Loucy (cell line): Measurements from ENCODE around the gene SCN11A.

Source experiments
- EZH2phosphoT487 ChIP-seq: fragments of 200-600 bp; IDR thresholded peaks from 2 replicates; pipeline ENCODE4 v1.6.1; 2018; ENCODE audit warnings: antibody characterized with exemption, mild to moderate bottlenecking, moderate library complexity, borderline replicate concordance
- TF ChIP-seq, protein P1 (sequence below): fragments of 200-600 bp; sonication (generic); conservative IDR thresholded peaks from 2 replicates; pipeline ENCODE4 v1.5.1; 2014; ENCODE audit warnings: mild to moderate bottlenecking, antibody characterized with exemption, low read length

DNA sequence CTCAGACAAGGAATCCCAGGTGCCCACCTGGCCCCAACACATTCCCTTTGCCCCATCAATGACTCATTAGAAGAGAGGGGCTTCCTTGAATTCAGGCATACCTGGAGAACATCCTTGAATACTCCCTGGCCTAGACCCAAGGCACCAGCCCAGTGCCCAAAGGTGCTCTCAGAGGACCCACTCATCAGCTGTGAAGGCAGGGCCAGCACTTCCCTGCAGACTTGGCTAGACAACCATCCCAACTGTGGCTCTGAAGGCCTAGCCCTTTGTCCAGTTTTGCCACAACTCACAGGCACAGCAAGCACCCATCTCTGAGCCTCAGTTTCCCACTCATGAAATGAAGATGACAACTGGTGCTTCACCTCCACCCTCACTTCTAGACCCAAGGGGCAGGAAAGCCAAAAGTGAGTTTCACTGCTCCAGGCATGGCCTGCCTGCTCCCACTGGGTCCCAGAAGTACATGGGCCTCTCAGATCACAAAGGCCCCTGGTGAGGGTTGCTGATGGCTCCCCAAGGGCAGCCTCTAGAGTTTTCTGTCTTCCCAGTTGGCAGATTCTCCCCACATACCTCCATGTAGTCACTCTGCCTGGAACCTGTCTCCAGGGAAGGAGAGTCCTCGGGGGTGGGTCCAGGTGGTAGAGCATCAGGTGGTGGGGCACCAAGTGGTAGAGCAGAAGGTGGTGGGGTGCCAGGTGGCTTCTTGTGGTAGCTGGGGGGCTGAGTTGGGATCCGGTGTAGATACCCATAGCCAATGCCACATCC, 48.2 kb upstream of the SCN11A start:
- TF ChIP-seq, protein P1, sequence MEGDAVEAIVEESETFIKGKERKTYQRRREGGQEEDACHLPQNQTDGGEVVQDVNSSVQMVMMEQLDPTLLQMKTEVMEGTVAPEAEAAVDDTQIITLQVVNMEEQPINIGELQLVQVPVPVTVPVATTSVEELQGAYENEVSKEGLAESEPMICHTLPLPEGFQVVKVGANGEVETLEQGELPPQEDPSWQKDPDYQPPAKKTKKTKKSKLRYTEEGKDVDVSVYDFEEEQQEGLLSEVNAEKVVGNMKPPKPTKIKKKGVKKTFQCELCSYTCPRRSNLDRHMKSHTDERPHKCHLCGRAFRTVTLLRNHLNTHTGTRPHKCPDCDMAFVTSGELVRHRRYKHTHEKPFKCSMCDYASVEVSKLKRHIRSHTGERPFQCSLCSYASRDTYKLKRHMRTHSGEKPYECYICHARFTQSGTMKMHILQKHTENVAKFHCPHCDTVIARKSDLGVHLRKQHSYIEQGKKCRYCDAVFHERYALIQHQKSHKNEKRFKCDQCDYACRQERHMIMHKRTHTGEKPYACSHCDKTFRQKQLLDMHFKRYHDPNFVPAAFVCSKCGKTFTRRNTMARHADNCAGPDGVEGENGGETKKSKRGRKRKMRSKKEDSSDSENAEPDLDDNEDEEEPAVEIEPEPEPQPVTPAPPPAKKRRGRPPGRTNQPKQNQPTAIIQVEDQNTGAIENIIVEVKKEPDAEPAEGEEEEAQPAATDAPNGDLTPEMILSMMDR: no peak
- no peak for TF ChIP-seq EZH2phosphoT487
